ENCODE data around the gene SUPT20H. TPM values are rescaled to one million over a fixed set of nuclear protein-coding genes. Genes with fewer than 3 reads are reported as not detected.

Gene SUPT20H
- total and polyA plus RNA-seq, 2 of the 4 experiments (the other 2 are of a cell fraction): 46.6 to 55.1 TPM

DNA sequence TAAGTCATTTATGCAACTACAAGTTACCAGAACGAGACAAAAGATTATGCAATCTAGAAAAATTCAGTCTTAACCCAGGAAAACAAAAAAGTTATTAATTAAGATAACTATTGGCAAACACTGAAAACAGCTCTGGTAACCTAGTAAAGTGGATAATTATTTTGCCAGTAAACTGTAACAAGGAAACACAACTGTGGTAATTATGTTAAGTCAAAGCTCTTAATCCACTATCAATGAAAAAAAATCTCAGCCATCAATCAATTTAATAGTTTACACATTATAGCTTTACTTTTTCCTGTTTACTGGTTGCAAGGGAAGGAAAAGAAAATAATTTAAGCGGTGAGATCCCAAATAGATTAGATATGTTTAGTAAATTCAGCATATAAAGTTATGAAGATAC lies 47.7 kb downstream of the SUPT20H start:
- intact Hi-C loops (cut with micrococcal nuclease): loop anchor here (5.0 kb wide), 1 partner anchor 36 kb away; no protein-coding TSS in a partner anchor
- CTCF ChIA-PET: no interaction called here

More for the DNA sequence above, 47.7 kb downstream of the SUPT20H start:
- H3K9me1 ChIP-seq (ENCODE audit: insufficient read depth, low read length): no peaks in the 10 kb centered on the region
- DNase-seq: no peak
- no peak overlapping the region for H3K23ac ChIP-seq (ENCODE audit: low read depth, low read length)
- no peak overlapping the region for H2AK5ac ChIP-seq (ENCODE audit: low read depth, low read length)
- in situ Hi-C loops (cut with MboI; ENCODE audit: low sequenced_read_pairs) (no loop called here), dilution Hi-C loops (cut with HindIII; ENCODE audit: low sequenced_read_pairs, unreplicated experiment) (no loop called here)
- H2BK5ac ChIP-seq (ENCODE audit: low read depth, low read length, poor library complexity, severe bottlenecking): no peak overlapping the region
- no CpG with 5 or more reads among the region's 2 CpGs for WGBS, 2 experiments (ENCODE audit: extremely low coverage in 2 of 2, insufficient read length in 1 of 2)
- H3K4me3 ChIP-seq (ENCODE audit: insufficient read depth, low read depth, low read length): no peak overlapping the region
- no peaks in the 10 kb centered on the region for H3K9me3 ChIP-seq (ENCODE audit: control insufficient read depth, insufficient read depth, low read length)
- POLR2A ChIA-PET (ENCODE audit: unreplicated experiment): no interaction called here
- no peak overlapping the region for H3K4ac ChIP-seq (ENCODE audit: low read depth, low read length)
- H3K18ac ChIP-seq (ENCODE audit: low read depth, low read length): no peak overlapping the region
- no peak overlapping the region for H4K5ac ChIP-seq (ENCODE audit: low read depth, low read length)
- no peak overlapping the region for H3K27ac ChIP-seq (ENCODE audit: insufficient read depth, low read length)
- no peak overlapping the region for H2BK15ac ChIP-seq (ENCODE audit: low read depth, low read length)
- H4K91ac ChIP-seq (ENCODE audit: insufficient read depth, low read depth, low read length): no peak overlapping the region
- no peak overlapping the region for H3K56ac ChIP-seq (ENCODE audit: extremely low read depth, insufficient read depth, low read length)
- no peak for ATAC-seq (ENCODE audit: low read depth)
- H2AFZ ChIP-seq (replicated peaks; ENCODE audit: low read length, poor library complexity): no peak overlapping the region
- H3K9ac ChIP-seq (ENCODE audit: low read depth, low read length): no peak overlapping the region
- H3K36me3 ChIP-seq (ENCODE audit: control insufficient read depth, insufficient read depth, low read length): peaks cover 27% of the 10 kb centered on the region
- peaks cover 4% of the 10 kb centered on the region for H3K4me1 ChIP-seq (ENCODE audit: control insufficient read depth, insufficient read depth, low read length)
- H2BK20ac ChIP-seq (ENCODE audit: low read depth, low read length): no peak overlapping the region
- H4K8ac ChIP-seq (ENCODE audit: low read depth in 2 of 2, low read length in 2 of 2): no peak overlapping the region
- TF ChIP-seq CHD1 (IDR thresholded peaks at IDR 0.05; ENCODE audit: low read depth, low read length) (no peak), RAD21 (IDR thresholded peaks at IDR 0.05; ENCODE audit: low read length) (no peak), CEBPB (IDR thresholded peaks at IDR 0.05; ENCODE audit: low read depth, low read length) (peak; percentile 40; the same call in 1 of the 2 replicates), SMC3 (IDR thresholded peaks at IDR 0.05; ENCODE audit: low read depth, low read length) (no peak), POLR2A (IDR thresholded peaks at IDR 0.05; ENCODE audit: low read depth, low read length) (no peak)
- TF ChIP-seq, protein P1, sequence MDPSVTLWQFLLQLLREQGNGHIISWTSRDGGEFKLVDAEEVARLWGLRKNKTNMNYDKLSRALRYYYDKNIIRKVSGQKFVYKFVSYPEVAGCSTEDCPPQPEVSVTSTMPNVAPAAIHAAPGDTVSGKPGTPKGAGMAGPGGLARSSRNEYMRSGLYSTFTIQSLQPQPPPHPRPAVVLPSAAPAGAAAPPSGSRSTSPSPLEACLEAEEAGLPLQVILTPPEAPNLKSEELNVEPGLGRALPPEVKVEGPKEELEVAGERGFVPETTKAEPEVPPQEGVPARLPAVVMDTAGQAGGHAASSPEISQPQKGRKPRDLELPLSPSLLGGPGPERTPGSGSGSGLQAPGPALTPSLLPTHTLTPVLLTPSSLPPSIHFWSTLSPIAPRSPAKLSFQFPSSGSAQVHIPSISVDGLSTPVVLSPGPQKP (IDR thresholded peaks at IDR 0.05; ENCODE audit: borderline replicate concordance, low read depth, low read length): no peak
- no peaks in the 10 kb centered on the region for H4K20me1 ChIP-seq (ENCODE audit: insufficient read depth, low read length)
- peaks cover 7 to 11% of the 10 kb centered on the region in 2 experiments; a peak in 3 of 4 replicates for H3K79me1 ChIP-seq (ENCODE audit: low read depth in 1 of 2, low read length in 2 of 2)
- H3K4me2 ChIP-seq (ENCODE audit: low read depth, low read length): no peak overlapping the region
- no peaks in the 10 kb centered on the region for H3K27me3 ChIP-seq (ENCODE audit: control insufficient read depth, insufficient read depth, low read length)
- H2AK9ac ChIP-seq (replicated peaks; ENCODE audit: low read depth, low read length, poor library complexity): no peak overlapping the region
- no peak overlapping the region for H2BK120ac ChIP-seq (ENCODE audit: low read depth, low read length)
- BruUV-seq (replicated peaks): no TSS peak
- H3K14ac ChIP-seq (replicated peaks; ENCODE audit: low read depth, low read length): no peak overlapping the region

Data from IMR-90 (cell line).